ENCODE data around the gene CAV3. TPM values are rescaled to one million over a fixed set of nuclear protein-coding genes. Genes with fewer than 3 reads are reported as not detected.
"Not testable (repeated sequence)": the region's sequence is repeated elsewhere in the genome, so short reads cannot be mapped to it uniquely, and the experiment has no call there.

CAV3 gene
- total RNA-seq: not detected in 2 replicates
- long read RNA-seq, partial matches to known transcripts: 0 of 1 reads
- long read RNA-seq, other reads (novel, unspliced or antisense): 1 of 1 reads

DNA sequence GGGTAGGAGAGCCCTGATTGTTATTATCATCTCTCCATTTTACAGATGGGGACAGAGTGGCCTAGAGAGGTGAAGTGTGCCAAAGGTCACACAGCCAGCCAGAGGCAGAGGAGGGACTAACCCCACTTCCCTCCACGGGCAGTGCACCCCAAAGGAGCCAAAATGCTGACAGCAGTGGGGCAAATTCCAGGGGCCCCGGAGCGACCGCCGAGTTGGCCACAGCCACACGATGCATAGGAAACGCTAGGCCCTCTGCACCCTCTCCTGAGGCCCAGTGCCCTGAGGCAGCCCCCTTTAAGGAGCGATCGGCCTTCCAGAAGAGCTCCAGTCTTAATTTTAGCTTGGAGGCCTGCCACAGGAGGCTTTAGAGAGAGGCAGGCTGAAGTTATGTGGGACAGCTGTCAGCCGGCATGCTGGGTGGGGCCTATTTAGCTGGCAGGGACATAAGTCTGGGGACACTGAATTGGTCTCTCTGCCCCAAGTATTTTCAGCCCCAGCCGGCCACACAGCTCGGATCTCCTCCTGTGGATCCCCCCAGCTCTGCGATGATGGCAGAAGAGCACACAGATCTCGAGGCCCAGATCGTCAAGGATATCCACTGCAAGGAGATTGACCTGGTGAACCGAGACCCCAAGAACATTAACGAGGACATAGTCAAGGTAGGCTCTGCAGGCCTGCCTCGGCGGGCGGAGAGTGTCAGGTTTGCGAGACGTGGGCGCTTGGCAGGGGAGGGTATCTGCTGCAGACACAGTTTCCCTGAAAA, at the start of gene CAV3:
Gene CAV3, plus strand, starts transcription at position 471 of the 763 bp plus-strand sequence. Its CDS starts 75 bp downstream, at position 546.
- TF ChIP-seq CTCF (IDR thresholded peaks at IDR 0.05; ENCODE audit: unreplicated experiment): no peak
- Mint-ChIP-seq H3K27me3 (peaks cover 4% of the 10 kb centered on the region), H3K4me1 (ENCODE audit: low read depth) (peaks cover 16% of the 10 kb centered on the region), H3K4me3 (ENCODE audit: low read depth) (no peak within 1 kb of the TSS), H3K36me3 (ENCODE audit: insufficient read depth) (no peaks in the 10 kb centered on the region), H3K9me3 (ENCODE audit: low read depth) (peaks cover 3% of the 10 kb centered on the region), H3K27ac (no peak within 1 kb of the TSS)
- no peak for DNase-seq (ENCODE audit: low spot score, unreplicated experiment)

DNA sequence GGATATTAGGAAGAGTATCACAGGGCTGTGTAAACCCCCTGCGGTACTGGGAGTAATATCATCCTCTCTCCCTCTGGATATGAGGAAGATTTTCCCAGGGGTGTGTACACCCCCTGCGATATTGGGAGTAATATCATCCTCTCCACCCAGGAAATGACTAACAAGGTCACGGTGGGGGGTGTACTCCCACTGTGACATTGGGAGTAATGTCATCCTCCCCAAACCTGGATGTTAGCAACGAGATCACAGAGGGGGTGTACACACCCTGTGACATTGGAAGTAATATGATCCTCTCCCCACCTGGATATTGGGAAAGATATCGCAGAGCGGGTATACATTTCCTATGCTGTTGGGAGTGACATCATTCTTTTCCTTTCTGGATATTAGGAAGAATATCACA, 48.6 kb upstream of the CAV3 start:
- H3K9me3 Mint-ChIP-seq (ENCODE audit: low read depth); H3K4me3 Mint-ChIP-seq (ENCODE audit: low read depth); H3K4me1 Mint-ChIP-seq (ENCODE audit: low read depth); H3K36me3 Mint-ChIP-seq (ENCODE audit: insufficient read depth); DNase-seq (ENCODE audit: low spot score, unreplicated experiment); H3K27ac Mint-ChIP-seq: not testable (repeated sequence)
- H3K27me3 Mint-ChIP-seq: peaks cover 12% of the 10 kb centered on the region

DNA sequence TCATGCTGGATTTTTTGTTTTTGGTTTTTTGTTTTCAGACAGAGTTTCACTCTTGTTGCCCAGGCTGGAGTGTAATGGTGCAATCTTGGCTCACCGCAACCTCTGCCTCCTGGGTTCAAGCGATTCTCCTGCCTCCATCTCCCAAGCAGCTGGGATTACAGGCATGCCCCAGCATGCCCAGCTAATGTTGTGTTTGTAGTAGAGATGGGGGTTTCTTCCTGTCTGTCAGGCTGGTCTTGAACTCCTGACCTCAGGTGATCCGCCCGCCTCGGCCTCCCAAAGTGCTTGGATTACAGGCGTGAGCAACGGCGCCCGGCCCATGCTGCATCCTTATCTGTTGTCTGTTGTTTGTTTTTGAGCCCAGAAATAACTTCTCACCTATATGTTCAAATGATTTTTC, 42.3 kb upstream of the CAV3 start:
- H3K4me3 Mint-ChIP-seq (ENCODE audit: low read depth); DNase-seq (ENCODE audit: low spot score, unreplicated experiment); H3K27ac Mint-ChIP-seq; H3K27me3 Mint-ChIP-seq; H3K4me1 Mint-ChIP-seq (ENCODE audit: low read depth); H3K36me3 Mint-ChIP-seq (ENCODE audit: insufficient read depth); H3K9me3 Mint-ChIP-seq (ENCODE audit: low read depth): not testable (repeated sequence)

GRCh38 chr3:8702560-8702959, 31.0 kb upstream of the CAV3 start:
- Mint-ChIP-seq H3K9me3 (ENCODE audit: low read depth) (no peaks in the 10 kb centered on the region), H3K4me3 (ENCODE audit: low read depth) (no peak overlapping the region), H3K36me3 (ENCODE audit: insufficient read depth) (no peaks in the 10 kb centered on the region), H3K27ac (no peak overlapping the region), H3K27me3 (no peaks in the 10 kb centered on the region), H3K4me1 (ENCODE audit: low read depth) (no peaks in the 10 kb centered on the region)
- TF ChIP-seq CTCF (IDR thresholded peaks at IDR 0.05; ENCODE audit: unreplicated experiment): peak; percentile 43
- no peak for DNase-seq (ENCODE audit: low spot score, unreplicated experiment)

- no peaks in the 10 kb centered on the region for H3K9me3 Mint-ChIP-seq (ENCODE audit: low read depth)
- no peak overlapping the region for H3K4me3 Mint-ChIP-seq (ENCODE audit: low read depth)
- H3K4me1 Mint-ChIP-seq (ENCODE audit: low read depth): peaks cover 4% of the 10 kb centered on the region
- DNase-seq (ENCODE audit: low spot score, unreplicated experiment): no peak
- H3K27me3 Mint-ChIP-seq: peaks cover 6% of the 10 kb centered on the region
- TF ChIP-seq CTCF (IDR thresholded peaks at IDR 0.05; ENCODE audit: unreplicated experiment): no peak
- H3K27ac Mint-ChIP-seq: no peak overlapping the region
- no peaks in the 10 kb centered on the region for H3K36me3 Mint-ChIP-seq (ENCODE audit: insufficient read depth)
Measured at GRCh38 chr3:8705575-8705974, 28.0 kb upstream of the CAV3 start.

DNA sequence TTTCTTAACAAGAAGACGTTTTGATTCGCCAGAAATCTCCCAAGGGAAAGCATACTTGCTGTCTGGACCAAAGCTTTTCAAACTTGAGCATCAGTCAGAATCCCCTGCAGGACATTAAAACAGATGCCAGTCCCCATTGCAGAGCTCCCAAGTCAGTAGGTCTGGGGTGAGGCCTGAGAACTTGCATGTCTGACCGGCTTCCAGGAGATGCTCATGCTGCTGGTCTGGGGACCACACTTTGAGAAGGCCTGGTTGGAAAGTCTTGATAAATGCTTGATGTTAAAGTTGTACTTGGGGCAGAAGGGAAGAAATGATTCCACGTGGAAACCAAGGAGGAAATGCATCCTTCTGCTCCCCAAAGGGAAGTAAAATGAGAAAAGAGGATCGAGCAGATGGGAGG, 24.3 kb upstream of the CAV3 start:
- no peaks in the 10 kb centered on the region for H3K36me3 Mint-ChIP-seq (ENCODE audit: insufficient read depth)
- peaks cover 4% of the 10 kb centered on the region for H3K4me1 Mint-ChIP-seq (ENCODE audit: low read depth)
- peaks cover 10% of the 10 kb centered on the region for H3K27me3 Mint-ChIP-seq
- DNase-seq (ENCODE audit: low spot score, unreplicated experiment): no peak
- TF ChIP-seq CTCF (IDR thresholded peaks at IDR 0.05; ENCODE audit: unreplicated experiment): no peak
- H3K27ac Mint-ChIP-seq: no peak overlapping the region
- H3K9me3 Mint-ChIP-seq (ENCODE audit: low read depth): no peaks in the 10 kb centered on the region
- H3K4me3 Mint-ChIP-seq (ENCODE audit: low read depth): no peak overlapping the region
